Mammary epithelial cell (primary cell): ENCODE measurements around the gene CSNK2A2.

Experiments
- EZH2 ChIP-seq: IDR thresholded peaks from 2 replicates; pipeline ENCODE4 v1.6.1; 2012; ENCODE audit warnings: low read length, inconsistent platforms, borderline replicate concordance
- TF ChIP-seq, protein P1 (sequence below), 2 donors: IDR thresholded peaks in 1 of 2; conservative IDR thresholded peaks in 1 of 2; 2 replicates each; pipeline ENCODE4 v1.5.1; 2011 to 2012; ENCODE audit warnings: inconsistent platforms in 2 of 2, low read length in 2 of 2, mild to moderate bottlenecking in 2 of 2, control low read depth in 1 of 2, low read depth in 1 of 2; ENCODE audit not compliant: insufficient read depth in 1 of 2; ENCODE audit errors: extremely low read depth in 1 of 2

DNA sequence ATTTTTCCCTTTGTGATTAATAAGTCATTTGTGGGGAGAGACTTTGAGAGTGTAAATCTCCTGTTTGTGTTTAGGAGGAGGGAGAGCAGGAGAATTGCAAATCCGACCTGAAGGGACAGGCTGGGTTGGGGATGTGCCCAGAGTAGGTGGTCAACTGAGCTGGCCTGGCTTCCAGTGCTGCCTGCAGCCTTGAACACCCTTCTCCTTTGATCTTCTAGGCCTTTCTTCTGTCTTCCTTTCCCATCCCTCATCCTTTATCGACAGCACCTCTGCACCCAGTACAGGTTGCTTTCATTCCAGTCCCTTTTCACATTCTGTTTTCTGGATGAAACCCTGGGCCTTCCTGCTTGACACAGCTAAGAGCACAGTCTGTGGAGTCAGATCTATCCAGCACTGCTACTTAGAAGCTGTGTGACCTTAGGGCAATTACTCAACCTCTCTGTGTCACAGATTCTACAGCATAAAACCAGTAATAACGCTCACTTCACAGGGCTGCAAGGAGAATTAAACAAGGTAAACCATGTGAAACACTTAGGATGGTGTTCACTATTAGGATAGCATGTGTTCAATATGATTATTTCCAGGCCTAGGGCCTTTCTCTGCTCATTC is 1.0 kb upstream of the CSNK2A2 start:
- TF ChIP-seq, protein P1, sequence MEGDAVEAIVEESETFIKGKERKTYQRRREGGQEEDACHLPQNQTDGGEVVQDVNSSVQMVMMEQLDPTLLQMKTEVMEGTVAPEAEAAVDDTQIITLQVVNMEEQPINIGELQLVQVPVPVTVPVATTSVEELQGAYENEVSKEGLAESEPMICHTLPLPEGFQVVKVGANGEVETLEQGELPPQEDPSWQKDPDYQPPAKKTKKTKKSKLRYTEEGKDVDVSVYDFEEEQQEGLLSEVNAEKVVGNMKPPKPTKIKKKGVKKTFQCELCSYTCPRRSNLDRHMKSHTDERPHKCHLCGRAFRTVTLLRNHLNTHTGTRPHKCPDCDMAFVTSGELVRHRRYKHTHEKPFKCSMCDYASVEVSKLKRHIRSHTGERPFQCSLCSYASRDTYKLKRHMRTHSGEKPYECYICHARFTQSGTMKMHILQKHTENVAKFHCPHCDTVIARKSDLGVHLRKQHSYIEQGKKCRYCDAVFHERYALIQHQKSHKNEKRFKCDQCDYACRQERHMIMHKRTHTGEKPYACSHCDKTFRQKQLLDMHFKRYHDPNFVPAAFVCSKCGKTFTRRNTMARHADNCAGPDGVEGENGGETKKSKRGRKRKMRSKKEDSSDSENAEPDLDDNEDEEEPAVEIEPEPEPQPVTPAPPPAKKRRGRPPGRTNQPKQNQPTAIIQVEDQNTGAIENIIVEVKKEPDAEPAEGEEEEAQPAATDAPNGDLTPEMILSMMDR (conservative IDR thresholded peaks at IDR 0.05 in 1 of 2, IDR thresholded peaks at IDR 0.05 in 1 of 2; ENCODE audit: extremely low read depth in 1 of 2, insufficient read depth in 1 of 2, low read depth in 1 of 2, low read length in 2 of 2) = no peak
- TF ChIP-seq EZH2 = no peak
